Left cardiac atrium (tissue), 4 donors: ENCODE results near the gene NDFIP1. TPM values are rescaled to one million over a fixed set of nuclear protein-coding genes. Genes with fewer than 3 reads are reported as not detected.
"Not testable (repeated sequence)": the region's sequence is repeated elsewhere in the genome, so short reads cannot be mapped to it uniquely, and the experiment has no call there.

ENCODE experiments used
- ATAC-seq, 2 donors: fragments of 200-7000 bp; cut with Tn5 transposase; one replicate each; pipeline ENCODE4 v1.9.1; 2020; ENCODE audit warnings: mild to moderate bottlenecking in 2 of 2, moderate library complexity in 2 of 2
- DNase-seq: peaks from one replicate; pipeline ENCODE4 v3.0.0-alpha.2; 2020
- intact Hi-C, 2 donors: fragments of 100-400 bp; cut with DNase I; formaldehyde crosslinking; loops; one replicate each; pipeline versions ENCODE4 v1.14.1 to v1.15.1; 2022 to 2023
- total RNA-seq, 2 donors: library from RNA; stranded (reverse); fragmentation: NEBNext Ultra II Directional; extraction: Animal tissue kit (Norgen Biotek cat#: 25700); gene quantifications; one replicate each; pipeline ENCODE4 v1.2.1, GENCODE V29; 2021
- donor health status: DM: no; HTN: yes; CAD: no.
- donor health status: DM: no; HTN: yes; CAD: no; lungs with severe emphysema.
- donor health status: DM: yes; HTN: yes; CAD: no.
- donor health status: Dilated cardiomyopathy.

NDFIP1 gene
- total RNA-seq, 2 donors from 2014 or later, result 54.9 to 63.6 TPM

DNA sequence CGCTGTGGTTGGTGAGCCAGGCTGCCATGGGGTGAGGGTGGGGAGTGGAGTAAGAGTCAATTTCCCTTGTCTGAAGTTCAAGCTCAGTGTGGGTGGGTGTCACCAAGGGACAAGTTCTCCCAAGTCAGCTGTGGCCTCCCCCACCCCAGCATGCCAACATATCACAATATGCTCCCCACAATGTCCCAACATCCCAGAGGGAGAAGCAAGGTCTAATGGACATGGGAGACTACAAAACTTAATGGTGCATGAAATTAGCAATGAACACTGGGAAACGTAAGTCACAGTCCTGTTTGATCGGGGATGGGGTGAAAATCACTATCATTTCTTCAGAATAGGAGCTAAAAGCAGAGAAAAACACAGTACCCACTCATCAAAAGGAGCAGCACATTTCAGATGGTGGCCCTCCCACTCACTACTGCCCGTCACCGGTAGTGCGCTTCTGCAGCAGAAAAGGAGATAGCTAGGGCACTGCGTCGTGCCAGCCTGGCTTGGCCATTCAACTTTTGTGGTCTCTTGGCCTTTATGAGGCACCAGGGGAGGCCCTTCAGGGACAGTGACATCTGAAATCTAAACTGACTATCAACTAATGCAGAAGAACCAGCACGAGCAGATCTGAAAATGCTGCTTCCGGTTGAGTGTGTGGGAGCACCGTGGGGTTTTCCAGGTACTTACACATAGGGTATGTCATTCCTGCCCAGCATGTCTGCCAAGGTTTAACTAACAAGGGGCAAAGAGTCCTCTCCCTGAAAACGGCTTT is 20.5 kb upstream of the NDFIP1 start:
- ATAC-seq, result no peak
- intact Hi-C loops, result no loop called here
- DNase-seq, result no peak

DNA sequence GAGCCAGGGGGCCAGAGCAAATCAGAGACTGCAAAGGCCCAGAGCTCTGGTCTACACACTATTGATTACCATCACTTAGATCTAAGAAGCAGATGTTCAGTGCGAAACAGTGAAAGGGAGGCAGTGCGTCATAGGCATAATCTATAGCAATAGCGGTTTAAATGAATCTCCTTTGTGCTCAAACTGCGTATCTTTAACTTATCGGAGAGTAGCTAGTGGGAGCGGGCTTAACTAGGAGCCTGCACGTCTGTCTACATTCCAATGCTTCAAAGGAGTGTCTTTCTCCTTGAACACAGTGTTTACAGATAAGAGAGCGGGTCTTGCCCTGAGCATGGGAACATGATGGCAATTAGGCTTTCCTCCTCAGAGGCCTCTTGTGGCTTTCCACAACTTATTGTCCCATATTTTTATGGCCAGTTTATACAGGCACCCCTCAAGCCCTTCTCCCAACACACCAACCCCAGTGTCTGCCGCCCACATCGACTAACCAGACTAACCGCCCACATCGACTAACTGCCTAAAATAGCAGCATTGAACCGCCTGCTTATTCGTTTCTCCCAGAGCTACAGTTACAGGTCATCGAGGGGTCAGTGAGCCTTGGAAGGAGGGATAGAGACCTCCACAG is 19.6 kb upstream of the NDFIP1 start:
- intact Hi-C loops, DNase-seq: not testable (repeated sequence)
- peak in 1 of 2 donors; percentile 32 for ATAC-seq

DNA sequence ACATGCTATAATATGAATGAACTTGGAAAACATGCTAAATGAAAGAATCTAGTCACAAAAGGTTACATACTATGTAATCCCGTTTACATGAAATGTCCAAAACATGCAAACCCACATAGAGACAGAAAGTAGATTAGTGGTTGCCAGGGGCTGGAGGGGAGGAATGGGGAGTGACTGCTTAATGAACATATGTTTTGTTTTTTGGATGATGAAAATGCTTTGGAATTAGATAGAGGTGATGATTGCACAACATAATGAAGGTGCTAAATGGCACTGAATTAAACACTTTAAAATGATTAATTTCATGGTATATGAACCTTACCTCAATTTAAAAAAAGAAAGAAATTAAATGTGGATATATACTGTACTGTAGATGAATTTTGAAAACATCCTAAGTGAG is 17.6 kb upstream of the NDFIP1 start:
- intact Hi-C loops, result no loop called here
- DNase-seq (no peak), ATAC-seq (no peak)

- ATAC-seq (no peak), DNase-seq (no peak)
- intact Hi-C loops, result no loop called here
Measured at GRCh38 chr5:142091922-142092321, 16.7 kb upstream of the NDFIP1 start.

DNA sequence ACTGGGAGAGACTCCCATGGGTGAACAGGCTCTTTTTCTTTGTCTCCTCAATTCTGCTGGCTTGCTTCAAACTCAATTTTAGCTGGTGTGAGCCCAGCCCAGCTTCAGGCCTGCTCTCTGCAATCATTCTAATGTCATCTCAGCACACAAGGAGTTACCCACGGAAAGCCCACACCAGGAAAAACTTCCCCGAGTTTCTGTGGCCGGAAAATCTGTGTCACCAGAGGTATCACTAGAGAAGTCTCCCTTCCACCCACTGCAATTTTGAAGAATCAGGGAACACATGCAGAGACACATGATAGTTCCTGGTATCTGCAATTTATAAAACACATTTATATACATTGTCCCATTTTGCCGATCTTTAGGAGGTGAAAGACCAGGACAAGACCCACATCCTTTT is 13.5 kb upstream of the NDFIP1 start:
- ATAC-seq, result peak in 1 of 2 donors; percentile 37

DNA sequence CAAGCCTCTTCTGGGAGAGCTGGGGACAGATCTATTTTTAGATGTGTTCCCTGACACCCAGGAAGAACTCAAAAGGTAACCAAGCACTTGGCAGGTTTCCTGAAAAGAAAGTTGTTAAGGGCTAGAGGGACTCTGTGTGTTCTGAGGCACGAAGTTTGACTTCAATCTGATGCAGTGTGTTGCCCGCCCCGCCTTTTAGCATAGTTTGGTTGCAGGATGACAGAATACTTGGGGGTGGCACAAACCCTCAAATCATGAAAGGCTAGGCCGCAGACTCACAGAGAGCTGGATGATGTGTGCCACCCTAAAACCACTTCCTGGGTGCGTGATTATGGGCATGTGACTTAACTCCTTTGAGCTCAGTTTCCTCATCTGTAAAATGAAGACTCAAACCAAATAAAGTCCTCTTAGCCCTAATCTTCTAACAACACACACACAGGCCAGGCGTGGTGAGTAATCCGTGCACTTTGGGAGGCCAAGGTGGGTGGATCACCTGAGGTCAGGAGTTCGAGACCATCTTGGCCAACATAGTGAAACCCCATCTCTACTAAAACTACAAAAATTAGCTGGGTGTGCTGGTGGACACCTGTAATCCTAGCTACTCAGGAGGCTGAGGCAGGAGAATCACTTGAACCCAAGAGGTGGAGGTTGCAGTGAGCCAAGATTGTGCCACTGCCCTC is 12.8 kb upstream of the NDFIP1 start:
- peak; percentile 74 to 76 for ATAC-seq
- intact Hi-C loops, result no loop called here
- no peak for DNase-seq

More for the DNA sequence above, 13.5 kb upstream of the NDFIP1 start:
- intact Hi-C loops, result no loop called here
- DNase-seq, result no peak

DNA sequence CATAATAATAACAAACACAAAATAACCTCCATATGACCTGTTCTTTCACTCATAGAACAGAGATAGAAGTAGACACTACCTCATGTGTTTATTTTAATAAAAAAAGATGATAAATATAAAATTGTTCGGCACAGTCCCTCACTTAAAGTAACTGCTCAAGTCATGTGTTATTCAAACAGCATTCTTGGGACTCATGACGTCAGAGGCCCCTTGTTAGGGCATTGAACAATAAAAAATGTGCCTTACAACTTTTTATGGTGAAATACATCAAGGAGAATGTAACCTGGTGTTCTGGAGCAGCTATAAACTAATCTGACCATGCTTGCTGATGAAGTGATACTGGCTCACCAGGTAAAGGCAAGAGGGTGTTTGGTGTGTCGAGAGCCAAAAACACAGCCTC is 12.2 kb upstream of the NDFIP1 start:
- intact Hi-C loops, result no loop called here
- DNase-seq, result no peak
- no peak for ATAC-seq

DNA sequence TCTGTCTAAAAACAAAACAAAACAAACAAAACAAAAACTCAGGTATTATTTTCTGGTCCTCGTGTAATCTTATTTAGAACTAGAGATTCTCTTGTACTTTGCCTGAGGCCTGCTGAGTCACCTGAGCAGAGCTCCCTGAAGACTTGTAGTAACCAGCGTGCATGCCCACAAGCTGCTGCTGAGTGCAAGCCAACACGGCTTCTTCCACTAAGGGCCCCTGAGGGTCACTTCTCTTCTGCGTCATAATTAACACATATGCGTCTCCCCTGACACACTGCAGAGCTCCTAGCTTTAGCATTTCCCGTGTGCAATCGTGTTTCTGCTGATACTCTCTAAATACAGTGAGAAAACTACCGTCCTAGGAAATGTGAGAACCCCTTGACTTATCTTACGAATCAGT is 10.9 kb upstream of the NDFIP1 start:
- intact Hi-C loops, result no loop called here
- no peak for ATAC-seq

GRCh38 chr5:142098275-142098674 is 10.3 kb upstream of the NDFIP1 start:
- no peak for DNase-seq
- intact Hi-C loops, result no loop called here
- no peak for ATAC-seq

More for the DNA sequence above, 10.9 kb upstream of the NDFIP1 start:
- DNase-seq, result no peak

DNA sequence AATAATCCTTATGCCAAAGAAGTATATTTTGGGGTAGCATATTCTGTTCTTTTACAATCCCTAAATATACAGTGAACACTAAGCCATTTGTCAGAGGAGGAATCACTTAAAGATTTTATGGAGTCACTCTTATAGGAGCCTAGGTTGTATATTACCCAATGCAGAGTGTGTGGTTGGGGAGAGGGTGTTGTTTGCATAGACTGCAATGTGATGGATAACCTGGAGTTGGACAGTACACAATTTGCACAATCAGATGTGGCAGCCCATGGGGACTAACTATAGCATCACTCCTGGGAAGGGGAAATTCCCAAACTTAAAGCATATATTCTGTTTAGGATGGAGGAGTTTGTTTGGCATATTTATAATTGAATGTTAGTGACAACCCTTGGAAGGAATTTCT is 9.6 kb upstream of the NDFIP1 start:
- DNase-seq, result no peak
- ATAC-seq, result no peak
- intact Hi-C loops, result no loop called here

DNA sequence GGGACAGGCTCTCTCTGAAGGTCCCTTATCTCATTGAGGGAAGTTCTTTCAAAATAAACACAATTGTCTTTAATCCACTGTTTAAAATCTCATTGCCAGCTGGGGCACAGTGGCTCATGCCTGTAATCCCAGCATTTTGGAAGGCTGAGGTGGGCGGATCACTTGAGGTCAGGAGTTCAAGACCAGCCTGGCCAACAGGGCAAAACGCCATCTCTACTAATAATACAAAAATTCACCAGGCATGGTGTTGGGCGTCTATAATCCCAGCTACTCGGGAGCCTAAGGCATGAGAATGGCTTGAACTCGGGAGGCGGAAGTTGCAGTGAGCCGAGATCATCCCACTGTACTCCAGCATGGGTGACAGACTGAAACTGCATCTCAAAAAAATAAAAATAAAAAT is 8.3 kb upstream of the NDFIP1 start:
- intact Hi-C loops, result no loop called here
- ATAC-seq, result no peak

DNA sequence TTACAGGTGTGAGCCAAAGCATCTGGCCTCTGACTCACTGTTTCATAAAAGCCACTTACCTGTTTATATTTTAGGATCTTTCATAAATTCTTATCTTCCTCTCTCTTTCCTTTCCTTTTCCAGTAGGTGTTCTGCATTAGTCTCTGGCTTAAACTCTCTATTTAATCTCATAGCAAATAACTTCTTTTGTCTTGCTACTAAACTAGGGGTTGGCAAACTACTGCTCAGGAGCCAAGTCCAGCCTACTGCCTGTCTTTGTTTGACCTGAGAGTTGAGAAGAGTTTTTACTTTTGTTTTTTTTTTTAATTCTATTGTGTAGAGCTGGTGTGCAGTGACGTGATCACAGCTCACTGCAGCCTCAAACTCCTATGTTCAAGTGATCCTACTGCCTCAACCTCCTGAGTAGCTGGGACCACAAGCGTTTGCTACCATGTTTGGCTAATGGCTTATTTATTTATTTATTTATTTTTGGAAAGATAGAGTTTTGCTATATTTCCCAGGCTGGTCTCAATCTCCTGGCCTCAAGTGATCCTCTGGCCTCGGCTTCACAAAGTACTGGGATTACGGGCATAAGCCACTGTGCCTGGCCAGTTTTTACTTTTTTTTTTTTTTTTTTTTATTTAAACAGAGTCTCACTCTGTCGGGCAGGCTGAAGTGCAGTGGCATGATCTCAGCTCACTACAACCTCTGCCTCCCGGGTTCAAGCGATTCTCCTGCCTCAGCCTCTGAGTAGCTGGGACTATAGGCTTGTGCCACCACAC is 5.4 kb upstream of the NDFIP1 start:
- DNase-seq (no peak), ATAC-seq (no peak)
- intact Hi-C loops, result no loop called here

More for the DNA sequence above, 8.3 kb upstream of the NDFIP1 start:
- DNase-seq, result no peak

GRCh38 chr5:142104491-142104890 is 4.1 kb upstream of the NDFIP1 start:
- intact Hi-C loops, result no loop called here
- DNase-seq, result no peak
- ATAC-seq, result no peak

- intact Hi-C loops, result loop anchor here in 1 of 2 donors (5.0 kb wide), 1 partner anchor 89 kb away; no protein-coding TSS in a partner anchor
- peak; percentile 1 to 3 for ATAC-seq
- no peak for DNase-seq
Measured at GRCh38 chr5:142106061-142106460, 2.5 kb upstream of the NDFIP1 start.

DNA sequence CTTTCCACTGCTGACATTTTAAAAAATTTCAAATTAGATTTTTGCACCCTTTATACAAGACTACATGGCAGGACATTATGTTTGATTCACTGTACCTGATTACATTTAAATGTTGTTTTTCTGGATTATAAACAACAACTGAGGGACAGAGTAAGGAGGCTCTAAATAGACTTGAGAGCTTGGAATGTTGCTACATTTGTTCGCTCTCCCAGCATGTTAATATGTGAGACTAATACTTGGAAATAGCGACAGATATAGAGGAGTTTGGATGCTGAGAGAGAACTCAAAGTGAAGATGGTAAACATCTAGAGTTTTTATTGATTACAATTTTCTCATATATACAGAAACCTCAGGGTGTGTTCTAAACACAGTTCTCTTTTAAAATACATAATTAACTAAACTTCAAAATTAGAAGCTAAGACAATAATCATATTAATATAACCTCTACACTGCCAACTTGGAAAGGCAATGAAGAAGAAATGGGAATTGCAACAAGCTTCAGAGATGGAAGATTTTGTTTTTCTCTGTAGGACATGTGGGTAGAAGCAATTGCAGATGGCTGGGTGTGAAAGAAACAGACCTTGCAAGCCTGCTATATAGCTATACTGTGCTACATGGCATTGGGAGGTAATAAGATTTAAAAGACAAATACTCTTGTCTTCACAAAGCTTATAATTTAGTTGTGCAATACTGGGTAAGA is 1.4 kb upstream of the NDFIP1 start:
- ATAC-seq, result no peak
- intact Hi-C loops, result loop anchor here in 1 of 2 donors (5.0 kb wide), 1 partner anchor 90 kb away; no protein-coding TSS in a partner anchor

GRCh38 chr5:142107736-142108431 is 695 bp upstream of the NDFIP1 start:
- ATAC-seq, result no peak
- DNase-seq, result no peak
- intact Hi-C loops, result loop anchor here in 1 of 2 donors (5.0 kb wide), 1 partner anchor 91 kb away; no protein-coding TSS in a partner anchor

More for the DNA sequence above, 1.4 kb upstream of the NDFIP1 start:
- no peak for DNase-seq

- DNase-seq, result no peak
Measured at GRCh38 chr5:142109331-142110045, 909 bp downstream of the NDFIP1 start.

More at GRCh38 chr5:142109331-142110045, 909 bp downstream of the NDFIP1 start:
- intact Hi-C loops, result loop anchor here in 1 of 2 donors (5.0 kb wide), 1 partner anchor 92 kb away; no protein-coding TSS in a partner anchor
- ATAC-seq, result peak; percentile 2 to 20
